Caco-2 (cell line): ENCODE data around the gene NEMP1. TPM values are rescaled to one million over a fixed set of nuclear protein-coding genes. Genes with fewer than 3 reads are reported as not detected.
"Not testable (repeated sequence)": the region's sequence is repeated elsewhere in the genome, so short reads cannot be mapped to it uniquely, and the experiment has no call there.

Experiments used
- BruUV-seq: library from RNA; stranded (reverse); fragments of 400-500 nt; replicated peaks from 2 replicates; lab custom pipeline; 2021; lab: Mats Ljungman, UMichigan
- CTCF ChIA-PET: fragments of 300-600 bp; sonication (Branson Sonifier 250); formaldehyde crosslinking; loops from one replicate; lab custom pipeline; 2022; ENCODE audit warnings: antibody characterized with exemption; lab: Charles Lee
- POLR2A ChIA-PET: fragments of 300-600 bp; sonication (Branson Sonifier 250); formaldehyde crosslinking; loops from one replicate; lab custom pipeline; 2022; ENCODE audit warnings: antibody characterized with exemption; lab: Charles Lee
- DNase-seq, 2 experiments: peaks; one replicate each; pipeline versions ENCODE4 v3.0.0 to v3.0.0-alpha.2; 2020 to 2022
- H3K27me3 ChIP-seq: replicated peaks from 2 replicates; pipeline ENCODE4 v1.6.0; 2011; ENCODE audit warnings: low read length; ENCODE audit not compliant: control insufficient read depth, insufficient read depth
- H3K36me3 ChIP-seq: 2 replicates; pipeline ENCODE4 v1.5.1; 2011; ENCODE audit warnings: low read length; ENCODE audit not compliant: control insufficient read depth, insufficient read depth
- H3K4me1 ChIP-seq: fragments of 250-450 bp; sonication (Bioruptor Pico); 2 replicates; pipeline ENCODE4 v1.5.1; 2020; ENCODE audit warnings: mild to moderate bottlenecking
- H3K4me3 ChIP-seq: 2 replicates; pipeline ENCODE4 v1.5.1; 2011; ENCODE audit warnings: low read depth, mild to moderate bottlenecking, control low read depth, low read length
- H3K9me3 ChIP-seq: fragments of 250-450 bp; sonication (Bioruptor Pico); 2 replicates; pipeline ENCODE4 v1.5.1; 2020; ENCODE audit warnings: mild to moderate bottlenecking, moderate library complexity
- H3K27ac Mint-ChIP-seq: one replicate; pipeline ENCODE4 v1.8.0; 2022; ENCODE audit warnings: mixed read lengths; ENCODE audit not compliant: unreplicated experiment
- H3K27me3 Mint-ChIP-seq: one replicate; pipeline ENCODE4 v1.8.0; 2022; ENCODE audit warnings: mixed read lengths; ENCODE audit not compliant: insufficient read depth, unreplicated experiment
- H3K36me3 Mint-ChIP-seq: one replicate; pipeline ENCODE4 v1.8.0; 2022; ENCODE audit warnings: mild to moderate bottlenecking, mixed read lengths; ENCODE audit not compliant: insufficient read depth, unreplicated experiment
- H3K4me1 Mint-ChIP-seq: one replicate; pipeline ENCODE4 v1.8.0; 2022; ENCODE audit warnings: low read depth, mixed read lengths; ENCODE audit not compliant: unreplicated experiment
- H3K4me3 Mint-ChIP-seq: one replicate; pipeline ENCODE4 v1.8.0; 2022; ENCODE audit warnings: mild to moderate bottlenecking, moderate library complexity, mixed read lengths; ENCODE audit not compliant: unreplicated experiment
- H3K9me3 Mint-ChIP-seq: one replicate; pipeline ENCODE4 v1.8.0; 2022; ENCODE audit warnings: mixed read lengths; ENCODE audit not compliant: unreplicated experiment
- intact Hi-C: fragments of 100-400 bp; cut with micrococcal nuclease; formaldehyde crosslinking; loops from one replicate; pipeline ENCODE4 v1.10.0; 2022; ENCODE audit not compliant: unreplicated experiment
- total RNA-seq: library from RNA; stranded (reverse); gene quantifications from 2 replicates; pipeline ENCODE4 v1.2.3, GENCODE V29; 2022
- TF ChIP-seq, protein P1 (sequence below), 2 experiments: fragments of 200-600 bp in 1 of 2; IDR thresholded peaks; 1 replicate in 1 of 2; 2 replicates in 1 of 2; pipeline versions ENCODE4 v1.5.1 to v1.8.0; 2011 to 2022; ENCODE audit warnings: antibody characterized with exemption in 1 of 2, control low read depth in 1 of 2, inconsistent platforms in 1 of 2, low read depth in 1 of 2, low read length in 1 of 2, mild to moderate bottlenecking in 1 of 2, moderate library complexity in 1 of 2; ENCODE audit not compliant: insufficient read depth in 1 of 2, severe bottlenecking in 1 of 2, unreplicated experiment in 1 of 2

Gene NEMP1
- total RNA-seq, 1 experiment from 2014 or later = 40.1 TPM

- Histone ChIP-seq H3K4me1 (no peaks in the 10 kb centered on the region), H3K36me3 (no peaks in the 10 kb centered on the region), H3K4me3 (no peak overlapping the region), H3K27me3 (no peaks in the 10 kb centered on the region), H3K9me3 (no peaks in the 10 kb centered on the region)
- H3K4me3 Mint-ChIP-seq = no peak overlapping the region
- H3K9me3 Mint-ChIP-seq = no peaks in the 10 kb centered on the region
- intact Hi-C loops = no loop called here
- no peaks in the 10 kb centered on the region for H3K36me3 Mint-ChIP-seq
- H3K27me3 Mint-ChIP-seq = no peaks in the 10 kb centered on the region
- ChIA-PET POLR2A (no interaction called here), CTCF (no interaction called here)
- TF ChIP-seq, protein P1, sequence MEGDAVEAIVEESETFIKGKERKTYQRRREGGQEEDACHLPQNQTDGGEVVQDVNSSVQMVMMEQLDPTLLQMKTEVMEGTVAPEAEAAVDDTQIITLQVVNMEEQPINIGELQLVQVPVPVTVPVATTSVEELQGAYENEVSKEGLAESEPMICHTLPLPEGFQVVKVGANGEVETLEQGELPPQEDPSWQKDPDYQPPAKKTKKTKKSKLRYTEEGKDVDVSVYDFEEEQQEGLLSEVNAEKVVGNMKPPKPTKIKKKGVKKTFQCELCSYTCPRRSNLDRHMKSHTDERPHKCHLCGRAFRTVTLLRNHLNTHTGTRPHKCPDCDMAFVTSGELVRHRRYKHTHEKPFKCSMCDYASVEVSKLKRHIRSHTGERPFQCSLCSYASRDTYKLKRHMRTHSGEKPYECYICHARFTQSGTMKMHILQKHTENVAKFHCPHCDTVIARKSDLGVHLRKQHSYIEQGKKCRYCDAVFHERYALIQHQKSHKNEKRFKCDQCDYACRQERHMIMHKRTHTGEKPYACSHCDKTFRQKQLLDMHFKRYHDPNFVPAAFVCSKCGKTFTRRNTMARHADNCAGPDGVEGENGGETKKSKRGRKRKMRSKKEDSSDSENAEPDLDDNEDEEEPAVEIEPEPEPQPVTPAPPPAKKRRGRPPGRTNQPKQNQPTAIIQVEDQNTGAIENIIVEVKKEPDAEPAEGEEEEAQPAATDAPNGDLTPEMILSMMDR (IDR thresholded peaks at IDR 0.05; ENCODE audit: insufficient read depth in 1 of 2, low read depth in 1 of 2, low read length in 1 of 2, severe bottlenecking in 1 of 2, unreplicated experiment in 1 of 2) = no peak
- no peak overlapping the region for H3K27ac Mint-ChIP-seq
- peaks cover 5% of the 10 kb centered on the region for H3K4me1 Mint-ChIP-seq
- no TSS peak for BruUV-seq
- no peak for DNase-seq
Observed at GRCh38 chr12:57025196-57025595, 53.4 kb downstream of the NEMP1 start.

DNA sequence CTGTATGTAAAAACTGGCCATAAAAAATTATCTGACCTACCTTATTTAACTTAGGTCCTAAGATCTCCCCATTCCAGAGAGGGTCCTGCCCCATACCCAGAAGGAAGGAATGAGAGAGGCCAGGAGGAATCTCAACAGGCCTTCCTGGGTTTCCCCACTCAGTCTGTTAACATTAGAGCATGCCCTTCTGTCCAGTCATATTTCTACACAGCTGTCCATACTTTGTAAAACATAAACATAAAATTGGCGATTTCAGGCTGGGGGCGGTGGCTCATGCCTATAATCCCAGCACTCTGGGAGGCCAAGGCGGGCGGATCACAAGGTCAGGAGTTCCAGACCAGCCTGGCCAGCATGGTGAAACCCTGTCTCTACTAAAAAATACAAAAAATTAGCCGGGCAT, 56.3 kb downstream of the NEMP1 start:
- DNase-seq, H3K27me3 ChIP-seq, H3K36me3 ChIP-seq, H3K27me3 Mint-ChIP-seq, H3K4me3 Mint-ChIP-seq, H3K4me3 ChIP-seq, H3K36me3 Mint-ChIP-seq, H3K9me3 Mint-ChIP-seq, CTCF ChIA-PET, H3K27ac Mint-ChIP-seq, H3K9me3 ChIP-seq, POLR2A ChIA-PET, BruUV-seq, intact Hi-C loops: not testable (repeated sequence)
- peaks cover 23% of the 10 kb centered on the region for H3K4me1 ChIP-seq
- peaks cover 16% of the 10 kb centered on the region for H3K4me1 Mint-ChIP-seq

DNA sequence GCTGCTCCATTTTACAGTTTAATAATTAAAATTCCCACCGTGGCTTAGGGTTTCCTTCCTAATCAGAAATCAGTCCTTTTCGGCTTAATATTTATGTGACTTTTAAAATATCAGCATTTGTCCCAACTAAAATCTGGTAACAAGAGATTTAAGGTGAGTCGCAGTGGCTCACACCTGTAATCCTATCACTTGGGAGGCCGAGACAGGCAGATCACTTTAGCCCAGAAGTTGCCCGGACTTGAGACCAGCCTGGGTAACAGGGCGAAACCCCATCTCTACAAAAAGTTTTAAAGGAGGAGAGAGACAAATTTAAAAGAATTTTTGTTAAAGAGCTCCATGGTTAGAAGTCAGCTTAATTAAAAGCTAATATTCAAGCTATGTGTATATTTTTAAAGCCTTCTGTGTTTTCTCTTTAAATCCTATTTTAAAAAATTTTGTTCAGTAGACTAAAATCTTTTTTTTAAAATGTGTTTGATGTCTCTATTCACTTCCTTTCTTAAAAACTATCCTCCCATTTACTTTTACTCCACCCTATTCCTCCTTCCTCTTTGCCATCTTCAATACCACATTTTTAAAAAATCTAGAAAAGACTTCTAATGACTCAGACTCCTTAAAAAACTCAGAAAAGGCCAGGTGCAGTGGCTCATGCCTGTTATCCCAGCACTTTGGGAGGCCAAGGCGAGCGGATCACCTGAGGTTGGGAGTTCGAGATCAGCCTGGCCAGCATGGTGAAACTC, 58.4 kb downstream of the NEMP1 start:
- no peaks in the 10 kb centered on the region for H3K27me3 ChIP-seq
- intact Hi-C loops = no loop called here
- Mint-ChIP-seq H3K4me1 (peaks cover 16% of the 10 kb centered on the region), H3K27me3 (no peaks in the 10 kb centered on the region), H3K27ac (peak overlapping the region; percentile 49), H3K4me3 (no peak overlapping the region), H3K36me3 (no peaks in the 10 kb centered on the region), H3K9me3 (no peaks in the 10 kb centered on the region)
- CTCF ChIA-PET = interaction anchor here (0.5 to 2.1 kb wide), 2 partner anchors 92 to 223 kb away, joined by 5 to 29 read pairs; partner anchors contain the start of gene STAT6
- no peak overlapping the region for H3K4me3 ChIP-seq
- H3K4me1 ChIP-seq = peaks cover 23% of the 10 kb centered on the region
- H3K9me3 ChIP-seq = no peaks in the 10 kb centered on the region
- BruUV-seq = no TSS peak
- TF ChIP-seq, protein P1 (IDR thresholded peaks at IDR 0.05; ENCODE audit: insufficient read depth in 1 of 2, low read depth in 1 of 2, low read length in 1 of 2, severe bottlenecking in 1 of 2, unreplicated experiment in 1 of 2) = no peak
- no peaks in the 10 kb centered on the region for H3K36me3 ChIP-seq
- POLR2A ChIA-PET = no interaction called here
- DNase-seq = no peak
